ENCODE results near the gene CRABP1. TPM values are rescaled to one million over a fixed set of nuclear protein-coding genes. Genes with fewer than 3 reads are reported as not detected.

The CRABP1 gene
- total and polyA plus RNA-seq, 10 of the 15 experiments (the other 5 are each of a cell fraction or from before 2014, with no cell fraction given): 0.21 to 0.41 TPM; not detected in 8

DNA sequence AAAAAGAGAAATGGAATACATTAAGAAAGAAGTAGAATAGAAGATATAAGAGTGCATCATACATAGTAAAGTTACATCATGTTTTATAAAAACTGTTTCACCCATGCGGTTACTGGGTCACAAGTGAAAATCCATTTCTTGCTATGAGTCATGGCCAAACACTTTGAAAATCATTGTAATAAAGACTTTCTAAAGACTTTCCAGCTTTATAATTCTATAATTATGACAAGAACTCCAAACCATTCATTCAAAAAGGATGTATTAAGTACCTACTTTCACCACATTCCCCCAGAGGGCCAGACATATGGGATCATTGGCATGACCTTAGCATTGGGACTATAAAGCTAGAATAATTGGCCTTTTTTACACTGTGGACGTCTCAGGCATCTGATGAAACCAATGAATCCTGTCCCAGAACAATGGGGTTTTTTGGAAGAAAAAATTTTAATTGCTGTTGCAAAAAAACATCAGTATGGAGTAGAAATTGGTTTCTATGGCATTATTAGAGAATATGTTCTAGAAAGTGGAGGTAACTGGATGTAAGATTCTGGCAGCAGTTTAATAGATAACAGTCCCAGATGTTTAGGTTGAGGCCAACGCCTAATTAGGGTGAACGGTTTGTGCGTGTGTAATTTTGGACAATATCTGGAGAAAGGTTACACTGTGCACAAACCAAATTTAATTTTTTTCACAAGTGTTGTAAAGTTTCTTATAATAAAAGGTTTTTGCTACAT is 37.4 kb upstream of the CRABP1 start:
- CTCF ChIA-PET: interaction anchor here (0.7 to 13.8 kb wide), 5 partner anchors 10 to 407 kb away, joined by 4 to 175 read pairs (median 4); partner anchors contain the start of gene IREB2
- no peak overlapping the region for H3K9ac ChIP-seq (ENCODE audit: control insufficient read depth, insufficient read depth, low read length)
- BruUV-seq (replicated peaks): no TSS peak
- H4K20me1 ChIP-seq (ENCODE audit: control insufficient read depth, insufficient read depth): no peaks in the 10 kb centered on the region
- H3K27me3 ChIP-seq (replicated peaks in 1 of 2; ENCODE audit: control insufficient read depth in 2 of 2, insufficient read depth in 2 of 2, low read length in 1 of 2): no peaks in the 10 kb centered on the region
- H3K4me1 ChIP-seq (ENCODE audit: control insufficient read depth, insufficient read depth, low read length): peaks cover 3% of the 10 kb centered on the region
- H3K36me3 ChIP-seq (ENCODE audit: control insufficient read depth in 2 of 2, insufficient read depth in 2 of 2, low read length in 1 of 2): no peaks in the 10 kb centered on the region
- ATAC-seq (peak; percentile 41), FAIRE-seq (no peak), DNase-seq (ENCODE audit: low read depth, low spot score) (no peak)
- H3K4me3 ChIP-seq: no peak overlapping the region
- RAD21 ChIA-PET (ENCODE audit: unreplicated experiment): no interaction called here
- 74% methylated on average over 5 of the region's 5 CpGs for WGBS (ENCODE audit: insufficient coverage, insufficient replicate concordance, low lambda C conversion rate, missing lambda C conversion rate)
- H3K4me2 ChIP-seq (ENCODE audit: control insufficient read depth, insufficient read depth): no peak overlapping the region
- H2AFZ ChIP-seq (ENCODE audit: control insufficient read depth, low read depth, low read length): no peak overlapping the region
- H3K9me3 ChIP-seq (replicated peaks; ENCODE audit: control insufficient read depth, insufficient read depth, low read length): no peaks in the 10 kb centered on the region; the same call in 2 of the 3 replicates
- H3K79me2 ChIP-seq (ENCODE audit: control insufficient read depth, insufficient read depth, low read length): peaks cover 16% of the 10 kb centered on the region
- no peak overlapping the region for H3K27ac ChIP-seq (ENCODE audit: control insufficient read depth, insufficient read depth)
- intact Hi-C loops (cut with micrococcal nuclease; ENCODE audit: unreplicated experiment): no loop called here
- POLR2A ChIA-PET: interaction anchor here (0.6 to 2.5 kb wide), 2 partner anchors 9 to 131 kb away, joined by 7 to 8 read pairs; no protein-coding TSS in a partner anchor
- SMC1A ChIA-PET (ENCODE audit: uncharacterized antibody, unreplicated experiment): interaction anchor here (1.2 to 1.9 kb wide), 3 partner anchors 8 to 135 kb away, joined by 3 to 5 read pairs (median 3); no protein-coding TSS in a partner anchor
- in situ Hi-C loops (cut with MboI): no loop called here
- TF ChIP-seq, protein P1, sequence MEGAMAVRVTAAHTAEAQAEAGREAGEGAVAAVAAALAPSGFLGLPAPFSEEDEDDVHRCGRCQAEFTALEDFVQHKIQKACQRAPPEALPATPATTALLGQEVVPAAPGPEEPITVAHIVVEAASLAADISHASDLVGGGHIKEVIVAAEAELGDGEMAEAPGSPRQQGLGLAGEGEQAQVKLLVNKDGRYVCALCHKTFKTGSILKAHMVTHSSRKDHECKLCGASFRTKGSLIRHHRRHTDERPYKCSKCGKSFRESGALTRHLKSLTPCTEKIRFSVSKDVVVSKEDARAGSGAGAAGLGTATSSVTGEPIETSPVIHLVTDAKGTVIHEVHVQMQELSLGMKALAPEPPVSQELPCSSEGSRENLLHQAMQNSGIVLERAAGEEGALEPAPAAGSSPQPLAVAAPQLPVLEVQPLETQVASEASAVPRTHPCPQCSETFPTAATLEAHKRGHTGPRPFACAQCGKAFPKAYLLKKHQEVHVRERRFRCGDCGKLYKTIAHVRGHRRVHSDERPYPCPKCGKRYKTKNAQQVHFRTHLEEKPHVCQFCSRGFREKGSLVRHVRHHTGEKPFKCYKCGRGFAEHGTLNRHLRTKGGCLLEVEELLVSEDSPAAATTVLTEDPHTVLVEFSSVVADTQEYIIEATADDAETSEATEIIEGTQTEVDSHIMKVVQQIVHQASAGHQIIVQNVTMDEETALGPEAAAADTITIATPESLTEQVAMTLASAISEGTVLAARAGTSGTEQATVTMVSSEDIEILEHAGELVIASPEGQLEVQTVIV (IDR thresholded peaks at IDR 0.05; ENCODE audit: borderline replicate concordance, partially characterized antibody): no peak
- no peak for TF ChIP-seq SIN3A (IDR thresholded peaks at IDR 0.05; ENCODE audit: low read depth, low read length)
- peak; percentile 91 for TF ChIP-seq JUNB (IDR thresholded peaks at IDR 0.05)
- TF ChIP-seq FOS (IDR thresholded peaks at IDR 0.05; ENCODE audit: borderline replicate concordance, extremely low read depth, insufficient read length): no peak
- TF ChIP-seq IKZF1 (conservative IDR thresholded peaks at IDR 0.05): no peak; the same call in 1 of the 2 replicates
- no peak for TF ChIP-seq POLR2AphosphoS5 (IDR thresholded peaks at IDR 0.05; ENCODE audit: low read length)
- peak; percentile 52 to 71 for TF ChIP-seq IKZF2 (IDR thresholded peaks at IDR 0.05)
- no peak for TF ChIP-seq POU2F2 (IDR thresholded peaks at IDR 0.05; ENCODE audit: borderline replicate concordance, low read depth, low read length)
- peak; percentile 69 for TF ChIP-seq NFIC (IDR thresholded peaks at IDR 0.05; ENCODE audit: low read depth, low read length)
- TF ChIP-seq FOXM1 (IDR thresholded peaks at IDR 0.05; ENCODE audit: low read depth, low read length): peak; percentile 63; the same call in 1 of the 2 replicates
- TF ChIP-seq MTA2 (IDR thresholded peaks at IDR 0.05; ENCODE audit: low read depth): peak; percentile 57
- TF ChIP-seq, protein P2, sequence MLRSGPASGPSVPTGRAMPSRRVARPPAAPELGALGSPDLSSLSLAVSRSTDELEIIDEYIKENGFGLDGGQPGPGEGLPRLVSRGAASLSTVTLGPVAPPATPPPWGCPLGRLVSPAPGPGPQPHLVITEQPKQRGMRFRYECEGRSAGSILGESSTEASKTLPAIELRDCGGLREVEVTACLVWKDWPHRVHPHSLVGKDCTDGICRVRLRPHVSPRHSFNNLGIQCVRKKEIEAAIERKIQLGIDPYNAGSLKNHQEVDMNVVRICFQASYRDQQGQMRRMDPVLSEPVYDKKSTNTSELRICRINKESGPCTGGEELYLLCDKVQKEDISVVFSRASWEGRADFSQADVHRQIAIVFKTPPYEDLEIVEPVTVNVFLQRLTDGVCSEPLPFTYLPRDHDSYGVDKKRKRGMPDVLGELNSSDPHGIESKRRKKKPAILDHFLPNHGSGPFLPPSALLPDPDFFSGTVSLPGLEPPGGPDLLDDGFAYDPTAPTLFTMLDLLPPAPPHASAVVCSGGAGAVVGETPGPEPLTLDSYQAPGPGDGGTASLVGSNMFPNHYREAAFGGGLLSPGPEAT (IDR thresholded peaks at IDR 0.05; ENCODE audit: low read depth): peak; percentile 16; the same call in 1 of the 2 replicates
- no peak for TF ChIP-seq NFYB (IDR thresholded peaks at IDR 0.05; ENCODE audit: insufficient read depth, low read depth, low read length)
- TF ChIP-seq, protein P3, sequence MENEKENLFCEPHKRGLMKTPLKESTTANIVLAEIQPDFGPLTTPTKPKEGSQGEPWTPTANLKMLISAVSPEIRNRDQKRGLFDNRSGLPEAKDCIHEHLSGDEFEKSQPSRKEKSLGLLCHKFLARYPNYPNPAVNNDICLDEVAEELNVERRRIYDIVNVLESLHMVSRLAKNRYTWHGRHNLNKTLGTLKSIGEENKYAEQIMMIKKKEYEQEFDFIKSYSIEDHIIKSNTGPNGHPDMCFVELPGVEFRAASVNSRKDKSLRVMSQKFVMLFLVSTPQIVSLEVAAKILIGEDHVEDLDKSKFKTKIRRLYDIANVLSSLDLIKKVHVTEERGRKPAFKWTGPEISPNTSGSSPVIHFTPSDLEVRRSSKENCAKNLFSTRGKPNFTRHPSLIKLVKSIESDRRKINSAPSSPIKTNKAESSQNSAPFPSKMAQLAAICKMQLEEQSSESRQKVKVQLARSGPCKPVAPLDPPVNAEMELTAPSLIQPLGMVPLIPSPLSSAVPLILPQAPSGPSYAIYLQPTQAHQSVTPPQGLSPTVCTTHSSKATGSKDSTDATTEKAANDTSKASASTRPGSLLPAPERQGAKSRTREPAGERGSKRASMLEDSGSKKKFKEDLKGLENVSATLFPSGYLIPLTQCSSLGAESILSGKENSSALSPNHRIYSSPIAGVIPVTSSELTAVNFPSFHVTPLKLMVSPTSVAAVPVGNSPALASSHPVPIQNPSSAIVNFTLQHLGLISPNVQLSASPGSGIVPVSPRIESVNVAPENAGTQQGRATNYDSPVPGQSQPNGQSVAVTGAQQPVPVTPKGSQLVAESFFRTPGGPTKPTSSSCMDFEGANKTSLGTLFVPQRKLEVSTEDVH (IDR thresholded peaks at IDR 0.05; ENCODE audit: low read depth, partially characterized antibody): no peak
- TF ChIP-seq, protein P4, sequence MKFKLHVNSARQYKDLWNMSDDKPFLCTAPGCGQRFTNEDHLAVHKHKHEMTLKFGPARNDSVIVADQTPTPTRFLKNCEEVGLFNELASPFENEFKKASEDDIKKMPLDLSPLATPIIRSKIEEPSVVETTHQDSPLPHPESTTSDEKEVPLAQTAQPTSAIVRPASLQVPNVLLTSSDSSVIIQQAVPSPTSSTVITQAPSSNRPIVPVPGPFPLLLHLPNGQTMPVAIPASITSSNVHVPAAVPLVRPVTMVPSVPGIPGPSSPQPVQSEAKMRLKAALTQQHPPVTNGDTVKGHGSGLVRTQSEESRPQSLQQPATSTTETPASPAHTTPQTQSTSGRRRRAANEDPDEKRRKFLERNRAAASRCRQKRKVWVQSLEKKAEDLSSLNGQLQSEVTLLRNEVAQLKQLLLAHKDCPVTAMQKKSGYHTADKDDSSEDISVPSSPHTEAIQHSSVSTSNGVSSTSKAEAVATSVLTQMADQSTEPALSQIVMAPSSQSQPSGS (IDR thresholded peaks at IDR 0.05; ENCODE audit: low read length): peak; percentile 71

Measured in GM12878 (cell line).